ENCODE results near the gene STARD7.
"Not testable (repeated sequence)": the region's sequence is repeated elsewhere in the genome, so short reads cannot be mapped to it uniquely, and the experiment has no call there.

The STARD7 gene

DNA sequence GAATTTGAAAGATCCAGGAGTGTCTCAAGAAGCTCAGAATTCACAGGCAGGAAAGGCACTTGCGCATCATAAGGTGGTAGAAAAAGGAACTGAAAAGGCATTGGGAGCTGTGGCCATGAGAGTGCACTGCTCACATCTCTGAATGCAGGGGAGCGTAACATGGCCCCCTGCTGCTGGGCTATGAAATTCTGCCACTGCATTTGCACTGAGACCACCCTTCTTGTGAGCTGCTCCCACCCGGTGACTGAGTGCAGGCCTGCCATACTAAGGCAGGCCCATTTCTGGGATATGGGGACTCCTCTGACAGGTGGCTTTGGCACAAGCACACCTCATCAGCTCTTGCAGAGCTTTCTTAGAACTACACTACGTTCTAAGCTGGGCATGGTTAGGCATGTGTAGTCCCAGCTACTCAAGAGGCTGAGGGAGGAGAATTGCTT lies 25.3 kb upstream of the STARD7 start:
- DNase-seq, result no peak

DNA sequence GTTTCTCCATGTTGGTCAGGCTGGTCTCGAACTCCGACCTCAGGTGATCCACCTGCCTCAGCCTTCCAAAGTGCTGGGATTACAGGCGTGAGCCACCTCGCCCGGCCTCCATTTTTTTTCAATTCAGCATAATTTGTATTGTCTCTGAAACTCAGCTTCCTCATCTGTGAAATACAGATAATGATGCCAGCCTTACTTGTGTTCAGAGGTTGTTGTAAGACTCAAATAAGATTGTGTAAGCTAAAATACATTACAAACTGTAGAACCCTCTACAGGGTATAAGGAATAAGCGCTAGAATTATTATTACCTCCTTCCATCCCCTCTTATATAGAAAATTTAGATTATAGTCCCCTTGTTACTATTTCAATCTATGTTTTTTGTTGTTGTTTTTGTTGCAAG lies 24.8 kb upstream of the STARD7 start:
- no peak for DNase-seq

DNA sequence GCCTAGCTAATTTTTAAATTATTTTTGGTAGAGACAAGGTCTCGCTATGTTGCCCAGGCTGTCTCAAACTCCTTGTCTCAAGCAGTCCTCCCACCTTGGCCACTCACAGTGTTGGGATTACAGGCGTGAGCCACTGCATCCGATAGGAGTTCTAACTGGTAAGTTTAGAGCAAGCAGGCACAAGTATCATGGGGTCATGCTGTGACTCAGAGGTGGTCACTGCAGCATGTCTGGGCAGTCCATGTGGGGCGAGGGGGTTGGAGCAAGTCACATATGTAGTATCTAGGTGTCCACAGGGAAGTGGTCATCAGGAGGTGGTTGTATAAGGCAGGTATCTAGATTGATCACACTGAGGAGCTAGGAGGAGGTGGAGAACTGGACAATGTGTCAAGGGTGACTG lies 22.7 kb upstream of the STARD7 start:
- DNase-seq, result no peak

DNA sequence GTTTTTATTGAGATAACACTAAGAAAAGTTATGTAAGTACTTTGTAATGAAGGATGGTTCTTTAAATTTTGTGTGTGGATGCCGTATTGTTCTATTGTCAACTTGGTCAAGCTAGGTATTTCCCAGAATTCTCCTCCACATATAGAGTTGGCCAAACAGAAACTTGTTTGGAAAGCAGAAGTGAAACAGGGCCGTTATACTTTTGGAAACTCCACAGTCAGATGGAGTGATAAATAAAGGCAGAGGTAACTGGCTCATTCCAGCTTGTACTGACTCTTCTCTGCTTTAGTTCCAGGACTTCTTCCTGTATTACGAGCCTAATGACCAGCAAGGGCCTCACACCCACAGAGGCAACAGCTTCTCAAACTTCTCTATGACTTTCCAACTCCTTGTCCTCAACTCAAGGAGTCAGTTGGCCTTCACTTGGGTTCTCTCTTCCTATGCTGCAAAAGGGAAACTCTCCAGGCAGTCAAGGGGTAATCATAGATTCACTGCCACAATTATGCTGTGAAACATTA lies 16.4 kb upstream of the STARD7 start:
- DNase-seq, result no peak

DNA sequence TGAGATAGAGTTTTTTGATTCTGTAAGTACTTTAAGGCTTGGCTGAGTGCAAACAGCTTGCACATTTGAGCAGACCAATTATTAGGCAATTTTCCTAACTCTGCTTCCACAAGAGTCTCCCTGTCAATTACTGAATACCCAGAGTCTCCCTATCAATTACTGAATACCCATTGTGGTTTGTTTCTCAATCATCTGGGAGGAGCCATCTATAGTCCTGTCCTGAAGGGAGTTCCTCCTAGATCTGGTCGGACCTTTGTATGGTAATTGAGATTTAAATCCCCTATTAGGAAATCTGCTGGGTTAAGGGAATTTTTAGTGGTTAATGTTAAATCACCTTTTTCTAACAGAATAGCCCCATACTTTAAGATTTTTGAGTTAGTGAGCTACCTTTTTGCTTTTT lies 12.5 kb upstream of the STARD7 start:
- not testable (repeated sequence) for DNase-seq

- DNase-seq, result not testable (repeated sequence)
These were observed 11.3 kb upstream of the STARD7 start for GRCh38 chr2:96219959-96220358.

DNA sequence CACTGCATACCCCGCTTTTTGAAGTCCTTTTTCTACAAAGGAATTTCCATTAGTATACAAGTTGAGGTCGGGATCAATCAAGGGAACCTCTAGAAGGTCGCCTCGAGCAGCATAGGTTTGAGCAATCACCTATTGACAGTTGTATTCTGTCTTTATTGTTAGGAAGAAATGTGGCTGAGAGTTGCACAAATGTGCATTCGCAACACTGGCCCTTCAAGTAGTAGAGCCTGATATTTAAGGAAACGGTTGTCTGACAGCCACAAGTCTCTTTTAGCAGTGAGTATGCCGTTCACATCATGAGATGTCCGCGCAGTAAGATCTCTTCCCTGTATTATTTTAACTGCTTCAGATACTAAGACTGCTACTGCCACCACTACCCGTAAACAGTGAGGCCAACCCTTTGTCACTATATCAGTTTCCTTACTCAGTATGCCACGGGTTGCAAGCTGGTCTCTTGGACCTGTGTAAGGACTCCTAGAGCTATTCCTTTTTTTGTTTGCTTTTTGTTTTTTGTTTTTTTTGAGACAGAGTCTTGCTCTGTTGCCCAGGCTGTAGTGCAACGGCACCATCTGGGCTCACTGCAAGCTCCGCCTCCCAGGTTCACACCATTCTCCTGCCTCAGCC lies 10.0 kb upstream of the STARD7 start:
- DNase-seq, result no peak

- DNase-seq, result no peak
These were observed 5.9 kb upstream of the STARD7 start for GRCh38 chr2:96214554-96214953.

GRCh38 chr2:96213379-96213778 lies 4.8 kb upstream of the STARD7 start:
- no peak for DNase-seq

DNA sequence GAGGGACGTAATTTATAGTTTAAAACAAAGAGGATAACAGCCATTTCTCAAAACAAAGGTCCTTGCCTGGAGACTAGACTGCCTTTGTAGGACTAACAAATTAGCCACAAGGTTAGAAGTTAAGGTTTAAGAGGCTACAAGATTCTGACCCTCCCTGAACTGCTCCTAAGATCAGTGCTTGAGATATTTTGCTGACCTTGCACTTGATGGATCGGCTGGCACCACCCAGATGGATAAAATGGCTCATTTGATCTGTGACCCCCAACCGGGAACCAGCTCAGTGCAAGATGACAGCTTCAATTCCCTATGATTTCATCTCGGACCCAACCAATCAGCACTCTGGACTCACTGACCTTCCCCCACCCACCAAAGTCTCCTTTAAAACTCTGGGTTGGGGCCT lies 3.7 kb upstream of the STARD7 start:
- no peak for DNase-seq

DNA sequence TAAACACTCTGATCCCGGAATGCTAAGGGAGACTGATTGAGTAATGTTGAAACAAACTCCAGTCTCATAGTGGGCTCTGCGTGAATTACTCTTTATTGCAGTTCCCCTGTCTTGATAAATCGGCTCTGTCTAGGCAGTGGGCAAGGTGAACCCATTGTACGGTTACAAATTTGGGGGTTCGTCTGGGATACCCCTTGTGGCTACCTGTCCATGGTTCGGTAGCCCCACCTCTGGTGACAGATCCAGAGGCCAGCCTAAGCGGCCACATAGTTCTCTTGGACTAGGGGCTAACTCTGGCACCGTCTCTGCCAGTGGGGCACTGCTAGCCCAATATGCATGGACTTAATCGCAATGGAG lies 1.1 kb upstream of the STARD7 start:
- no peak for DNase-seq

DNA sequence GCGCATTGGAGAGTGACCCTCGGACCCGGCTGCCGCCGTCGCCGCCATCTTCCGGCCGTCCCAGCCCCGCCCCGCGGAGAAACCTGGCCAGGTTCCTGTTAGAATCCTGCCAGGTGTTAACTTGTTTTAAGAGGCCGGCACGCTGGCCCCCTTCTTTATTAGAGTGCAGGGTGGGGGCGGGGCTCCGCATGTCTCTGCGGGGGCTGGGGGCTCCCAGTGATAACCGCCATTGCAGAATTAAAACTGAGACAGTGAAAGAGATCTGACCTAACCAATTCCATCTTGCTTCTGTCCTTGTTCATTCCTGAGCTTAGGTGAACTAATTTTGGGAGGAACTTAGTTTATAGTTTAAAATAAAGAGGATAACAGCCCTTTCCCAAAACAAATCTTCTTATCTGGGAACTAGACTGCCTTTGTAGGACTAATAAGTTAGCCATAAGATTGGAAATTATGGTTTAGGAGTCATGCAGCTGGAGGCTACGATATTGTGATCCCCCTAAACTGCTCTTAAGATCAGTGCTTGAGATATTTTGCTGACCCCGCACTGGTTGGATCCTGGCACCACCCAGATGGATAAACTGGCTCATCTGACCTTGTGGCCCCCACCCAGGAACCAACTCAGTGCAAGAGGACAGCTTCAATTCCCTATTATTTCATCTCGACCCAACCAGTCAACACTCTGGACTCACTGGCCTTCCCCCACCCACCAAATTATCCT lies 543 bp upstream of the STARD7 start:
- DNase-seq, result peak; percentile 24

DNA sequence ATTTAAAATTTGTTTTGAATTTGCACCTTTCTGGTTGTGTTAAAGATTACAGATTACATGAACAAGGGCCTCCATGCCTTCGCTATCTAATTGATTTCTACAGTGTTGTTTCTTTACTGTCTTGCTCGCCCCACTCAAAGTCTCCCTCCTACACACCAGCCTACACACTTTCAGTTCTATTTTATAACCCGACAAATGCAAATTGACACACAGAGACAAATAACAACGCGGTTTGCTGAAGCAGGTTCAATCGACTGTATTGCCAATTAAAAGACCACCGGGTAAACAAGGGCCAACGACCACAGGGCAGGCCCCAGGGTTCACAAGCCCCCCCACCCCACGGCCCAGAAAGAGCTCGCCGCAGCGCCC lies 869 bp downstream of the STARD7 start:
- DNase-seq, result no peak

DNA sequence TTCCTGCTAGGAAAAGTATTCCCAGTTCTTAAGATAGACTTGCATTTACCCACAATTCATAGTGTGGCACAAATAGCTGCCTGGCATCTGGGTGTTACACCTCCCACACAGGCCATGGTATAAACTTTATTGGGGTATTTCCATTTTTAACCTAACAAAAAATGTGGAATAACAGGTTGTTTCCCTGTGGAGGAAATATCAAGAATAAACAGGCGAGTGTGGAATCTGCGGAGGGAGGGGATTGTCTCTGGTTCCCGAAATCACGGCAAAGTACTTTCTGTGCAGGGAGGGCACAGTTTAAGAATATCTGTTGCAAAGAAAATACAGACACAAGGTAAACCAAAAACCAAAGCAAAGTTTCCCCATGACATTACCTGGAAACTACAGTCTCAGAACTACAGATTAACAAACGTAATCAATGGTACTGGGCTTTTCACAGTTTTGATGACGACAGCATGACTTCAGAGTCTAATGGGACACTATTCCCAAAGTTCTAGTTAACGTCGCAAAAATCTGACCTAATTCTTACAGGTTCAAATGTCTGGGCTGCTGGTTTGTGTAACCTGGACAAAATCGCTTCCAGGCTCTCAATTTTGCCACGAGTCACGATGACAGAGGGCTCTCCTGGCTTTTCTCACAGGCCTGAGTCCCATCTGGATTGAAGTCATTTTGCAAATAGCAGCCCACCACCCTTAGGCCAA lies 1.4 kb downstream of the STARD7 start:
- no peak for DNase-seq

DNA sequence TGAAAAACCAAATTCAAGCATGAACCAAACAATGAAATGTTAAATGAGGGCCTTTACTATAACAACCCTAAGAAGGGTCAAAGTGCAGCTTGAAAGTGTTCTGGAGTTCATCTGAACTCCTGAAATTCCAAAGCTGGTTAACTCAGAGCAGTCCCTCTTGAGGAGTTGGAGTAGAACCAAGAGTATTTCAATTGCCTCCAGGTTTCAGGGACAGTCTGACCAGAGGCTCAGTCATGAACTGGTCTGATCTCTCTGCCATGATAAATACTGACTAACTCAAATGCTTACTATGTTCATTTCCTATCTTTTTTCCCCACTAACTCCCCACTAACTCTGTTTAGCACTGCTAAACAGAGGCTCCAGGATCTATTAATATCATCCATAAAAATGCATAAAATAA lies 2.7 kb downstream of the STARD7 start:
- no peak for DNase-seq

DNA sequence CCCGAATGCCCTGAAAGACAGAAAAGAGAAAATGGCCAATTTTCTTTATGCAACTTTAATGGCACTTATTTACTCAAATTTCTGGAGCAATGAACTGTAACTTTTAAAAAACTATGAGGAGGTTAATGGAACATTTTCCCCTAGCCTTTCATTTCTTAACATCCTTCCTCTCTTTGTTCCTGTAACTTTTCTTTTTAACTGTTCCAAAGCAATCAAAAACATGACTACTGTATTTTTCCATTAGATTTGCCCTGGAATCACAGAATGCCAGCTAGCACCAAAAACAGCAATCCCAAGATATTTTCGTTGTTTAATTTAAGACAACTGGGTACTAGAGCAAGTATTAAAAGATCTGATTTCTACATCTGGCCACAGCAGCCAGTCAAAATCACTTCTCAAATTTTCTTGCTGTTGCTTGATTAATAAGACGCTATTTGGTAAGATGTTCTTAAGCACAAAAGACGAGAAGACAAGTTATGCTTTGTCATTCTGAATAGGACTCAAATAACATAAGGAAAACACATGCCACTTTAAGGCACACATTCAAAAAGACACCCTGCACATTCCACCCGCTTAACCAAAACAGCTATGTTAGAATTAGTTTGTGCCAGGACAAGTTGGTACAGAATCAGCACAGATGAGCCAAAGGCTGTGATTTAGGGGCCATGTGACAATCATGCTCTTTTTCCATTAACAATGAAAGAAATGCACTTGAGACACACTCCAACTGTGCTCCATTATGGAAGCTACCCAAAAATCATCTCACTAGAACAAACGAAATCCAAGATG lies 3.6 kb downstream of the STARD7 start:
- DNase-seq, result no peak

GRCh38 chr2:96203130-96204028 lies 5.2 kb downstream of the STARD7 start:
- no peak for DNase-seq

GRCh38 chr2:96202152-96202854 lies 6.3 kb downstream of the STARD7 start:
- no peak for DNase-seq

DNA sequence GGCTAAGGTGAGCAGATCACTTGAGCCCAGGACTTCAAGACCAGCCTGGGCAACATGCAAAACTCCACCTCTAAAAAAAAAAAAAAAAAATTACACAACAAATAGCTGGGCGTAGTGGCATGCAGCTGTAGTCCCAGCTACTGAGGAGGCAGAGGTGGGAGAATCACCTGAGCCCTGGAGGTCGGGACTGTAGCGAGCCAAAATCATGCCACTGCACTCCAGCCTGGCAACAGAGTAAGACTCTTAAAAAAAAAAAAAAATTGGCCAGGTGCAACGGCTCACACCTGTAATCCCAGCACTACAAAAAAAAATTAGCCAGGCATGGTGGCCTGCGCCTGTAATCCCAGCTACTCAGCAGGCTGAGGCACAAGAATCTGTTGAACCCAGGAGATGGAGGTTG lies 7.3 kb downstream of the STARD7 start:
- DNase-seq, result no peak

DNA sequence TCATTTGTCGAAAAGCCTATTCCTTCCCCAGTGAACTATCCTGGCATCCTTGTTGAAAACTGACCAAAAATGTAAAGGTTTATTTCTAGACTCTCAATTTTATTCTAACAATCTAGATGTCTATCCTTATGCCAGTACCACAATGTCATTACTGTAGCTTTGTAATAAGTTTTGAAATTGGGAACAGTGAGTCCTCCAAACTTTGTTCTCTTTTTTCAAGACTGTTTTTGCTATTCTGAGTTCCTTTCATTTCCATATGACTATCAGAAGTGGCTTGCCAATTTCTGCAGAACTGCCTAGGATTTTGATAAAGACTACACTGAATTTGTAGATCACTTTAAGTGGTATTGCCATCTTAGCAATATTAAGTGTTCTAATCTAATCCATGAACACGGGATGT lies 9.7 kb downstream of the STARD7 start:
- DNase-seq, result no peak

GRCh38 chr2:96197546-96198255 lies 10.9 kb downstream of the STARD7 start:
- no peak for DNase-seq
